Nephron (organoid): ENCODE results near the gene SHLD1.

Experiments used
- H3K27ac Mint-ChIP-seq, 3 experiments: 2 replicates each; pipeline ENCODE4 v1.8.0; 2020; ENCODE audit warnings: mixed read lengths in 3 of 3, mild to moderate bottlenecking in 2 of 3, moderate library complexity in 1 of 3
- H3K27me3 Mint-ChIP-seq: 2 replicates; pipeline ENCODE4 v1.8.0; 2021; ENCODE audit warnings: low read depth, mild to moderate bottlenecking, moderate library complexity, mixed read lengths
- H3K36me3 Mint-ChIP-seq: 2 replicates; pipeline ENCODE4 v1.8.0; 2020; ENCODE audit warnings: low read depth, mixed read lengths
- H3K4me1 Mint-ChIP-seq: 2 replicates; pipeline ENCODE4 v1.8.0; 2020; ENCODE audit warnings: mixed read lengths
- H3K4me3 Mint-ChIP-seq, 3 experiments: 2 replicates each; pipeline ENCODE4 v1.8.0; 2020; ENCODE audit warnings: mild to moderate bottlenecking in 3 of 3, mixed read lengths in 3 of 3, moderate library complexity in 2 of 3
- H3K9me3 Mint-ChIP-seq: 2 replicates; pipeline ENCODE4 v1.8.0; 2020; ENCODE audit warnings: mixed read lengths
- CTCF ChIP-seq, 3 experiments: fragments of 200-600 bp; sonication (generic); IDR thresholded peaks; one replicate each; pipeline ENCODE4 v1.5.0; 2021; ENCODE audit warnings: antibody characterized with exemption in 3 of 3; ENCODE audit not compliant: unreplicated experiment in 3 of 3

Gene SHLD1

GRCh38 chr20:5862703-5863039 lies 112.5 kb downstream of the SHLD1 start:
- Mint-ChIP-seq H3K9me3 (no peaks in the 10 kb centered on the region), H3K36me3 (no peaks in the 10 kb centered on the region), H3K27me3 (no peaks in the 10 kb centered on the region), H3K27ac (no peak overlapping the region), H3K4me3 (no peak overlapping the region), H3K4me1 (no peaks in the 10 kb centered on the region)
- no peak for TF ChIP-seq CTCF (IDR thresholded peaks at IDR 0.05; ENCODE audit: unreplicated experiment in 3 of 3)

- H3K27ac Mint-ChIP-seq, result no peak overlapping the region
- no peak overlapping the region for H3K4me3 Mint-ChIP-seq
- H3K36me3 Mint-ChIP-seq, result no peaks in the 10 kb centered on the region
- H3K9me3 Mint-ChIP-seq, result no peaks in the 10 kb centered on the region
- H3K27me3 Mint-ChIP-seq, result no peaks in the 10 kb centered on the region
- no peak for TF ChIP-seq CTCF (IDR thresholded peaks at IDR 0.05; ENCODE audit: unreplicated experiment in 3 of 3)
- H3K4me1 Mint-ChIP-seq, result no peaks in the 10 kb centered on the region
Measured at GRCh38 chr20:5863040-5863833, 113.0 kb downstream of the SHLD1 start.

- Mint-ChIP-seq H3K4me3 (no peak overlapping the region), H3K4me1 (no peaks in the 10 kb centered on the region), H3K36me3 (no peaks in the 10 kb centered on the region), H3K27me3 (peaks cover 4% of the 10 kb centered on the region), H3K9me3 (no peaks in the 10 kb centered on the region), H3K27ac (no peak overlapping the region)
- TF ChIP-seq CTCF (IDR thresholded peaks at IDR 0.05; ENCODE audit: unreplicated experiment in 3 of 3), result no peak
Measured at GRCh38 chr20:5864428-5864827, 114.2 kb downstream of the SHLD1 start.

- H3K4me1 Mint-ChIP-seq, result no peaks in the 10 kb centered on the region
- no peak for TF ChIP-seq CTCF (IDR thresholded peaks at IDR 0.05; ENCODE audit: unreplicated experiment in 3 of 3)
Measured at GRCh38 chr20:5864873-5865587, 114.8 kb downstream of the SHLD1 start.

GRCh38 chr20:5865604-5866003 lies 115.4 kb downstream of the SHLD1 start:
- no peak overlapping the region for H3K4me3 Mint-ChIP-seq
- no peaks in the 10 kb centered on the region for H3K9me3 Mint-ChIP-seq
- H3K36me3 Mint-ChIP-seq, result no peaks in the 10 kb centered on the region

More at GRCh38 chr20:5864873-5865587, 114.8 kb downstream of the SHLD1 start:
- Mint-ChIP-seq H3K9me3 (no peaks in the 10 kb centered on the region), H3K4me3 (no peak overlapping the region), H3K27me3 (peaks cover 4% of the 10 kb centered on the region), H3K27ac (no peak overlapping the region), H3K36me3 (no peaks in the 10 kb centered on the region)

More at GRCh38 chr20:5865604-5866003, 115.4 kb downstream of the SHLD1 start:
- Mint-ChIP-seq H3K4me1 (no peaks in the 10 kb centered on the region), H3K27me3 (peaks cover 4% of the 10 kb centered on the region), H3K27ac (no peak overlapping the region)
- TF ChIP-seq CTCF (IDR thresholded peaks at IDR 0.05; ENCODE audit: unreplicated experiment in 3 of 3), result no peak
